Measurements from ENCODE around the gene PDE4D. TPM values are rescaled to one million over a fixed set of nuclear protein-coding genes. Genes with fewer than 3 reads are reported as not detected.
A peak's percentile ranks its signal among the peaks of the same experiment; 100 is the strongest.

Gene PDE4D
- total RNA-seq, 1 donor from 2014 or later, result 2.3 TPM

DNA sequence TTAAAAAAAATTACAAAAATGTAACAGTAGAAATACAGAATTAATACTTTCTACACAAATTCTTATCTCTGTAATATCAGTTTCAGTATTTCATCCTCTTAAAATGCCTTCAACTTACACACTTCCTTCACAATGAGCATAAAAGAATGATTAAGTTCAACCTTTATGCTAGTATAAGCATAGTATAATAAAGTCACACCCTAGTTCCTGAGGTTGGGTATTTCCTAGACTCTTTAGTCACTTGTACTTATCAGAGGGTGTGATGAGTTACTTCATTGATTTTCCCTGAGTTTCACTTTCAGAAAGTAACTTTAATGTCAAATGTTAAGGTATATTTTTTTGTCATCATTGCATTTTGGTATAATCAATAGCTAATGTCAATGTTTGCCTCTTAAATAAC, 302.4 kb downstream of the PDE4D start:
- Mint-ChIP-seq H3K27ac (no peak overlapping the region), H3K36me3 (no peaks in the 10 kb centered on the region), H3K4me1 (peaks cover 31% of the 10 kb centered on the region), H3K9me3 (peaks cover 4% of the 10 kb centered on the region), H3K27me3 (ENCODE audit: insufficient read depth, low read depth) (peaks cover 4% of the 10 kb centered on the region), H3K4me3 (no peak overlapping the region)
- H4K20me1 ChIP-seq (ENCODE audit: low read depth), result no peaks in the 10 kb centered on the region
- TF ChIP-seq EZH2phosphoT487 (IDR thresholded peaks at IDR 0.05) (no peak), EZH2 (IDR thresholded peaks at IDR 0.05) (no peak)
- TF ChIP-seq, protein P1, sequence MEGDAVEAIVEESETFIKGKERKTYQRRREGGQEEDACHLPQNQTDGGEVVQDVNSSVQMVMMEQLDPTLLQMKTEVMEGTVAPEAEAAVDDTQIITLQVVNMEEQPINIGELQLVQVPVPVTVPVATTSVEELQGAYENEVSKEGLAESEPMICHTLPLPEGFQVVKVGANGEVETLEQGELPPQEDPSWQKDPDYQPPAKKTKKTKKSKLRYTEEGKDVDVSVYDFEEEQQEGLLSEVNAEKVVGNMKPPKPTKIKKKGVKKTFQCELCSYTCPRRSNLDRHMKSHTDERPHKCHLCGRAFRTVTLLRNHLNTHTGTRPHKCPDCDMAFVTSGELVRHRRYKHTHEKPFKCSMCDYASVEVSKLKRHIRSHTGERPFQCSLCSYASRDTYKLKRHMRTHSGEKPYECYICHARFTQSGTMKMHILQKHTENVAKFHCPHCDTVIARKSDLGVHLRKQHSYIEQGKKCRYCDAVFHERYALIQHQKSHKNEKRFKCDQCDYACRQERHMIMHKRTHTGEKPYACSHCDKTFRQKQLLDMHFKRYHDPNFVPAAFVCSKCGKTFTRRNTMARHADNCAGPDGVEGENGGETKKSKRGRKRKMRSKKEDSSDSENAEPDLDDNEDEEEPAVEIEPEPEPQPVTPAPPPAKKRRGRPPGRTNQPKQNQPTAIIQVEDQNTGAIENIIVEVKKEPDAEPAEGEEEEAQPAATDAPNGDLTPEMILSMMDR (IDR thresholded peaks at IDR 0.05), result no peak
- no peaks in the 10 kb centered on the region for H3K79me2 ChIP-seq (ENCODE audit: low read depth)
- DNase-seq (ENCODE audit: low spot score), result no peak
- peaks cover 6% of the 10 kb centered on the region for H3F3A ChIP-seq (ENCODE audit: low read depth)
- H2AFZ ChIP-seq (replicated peaks), result no peak overlapping the region
- no peak overlapping the region for H3K4me3 ChIP-seq
- no peak overlapping the region for H3K9ac ChIP-seq
- no peaks in the 10 kb centered on the region for H3K27me3 ChIP-seq
- H3K4me2 ChIP-seq, result no peak overlapping the region
- H3K27ac ChIP-seq, result no peak overlapping the region
- no peaks in the 10 kb centered on the region for H3K9me3 ChIP-seq (ENCODE audit: low read depth)
- peaks cover 19% of the 10 kb centered on the region for H3K4me1 ChIP-seq
- no peaks in the 10 kb centered on the region for H3K36me3 ChIP-seq

GRCh38 chr5:59588922-59589321, 304.6 kb downstream of the PDE4D start:
- Mint-ChIP-seq H3K36me3 (no peaks in the 10 kb centered on the region), H3K4me1 (peaks cover 45% of the 10 kb centered on the region)
- H4K20me1 ChIP-seq (ENCODE audit: low read depth), result no peaks in the 10 kb centered on the region

DNA sequence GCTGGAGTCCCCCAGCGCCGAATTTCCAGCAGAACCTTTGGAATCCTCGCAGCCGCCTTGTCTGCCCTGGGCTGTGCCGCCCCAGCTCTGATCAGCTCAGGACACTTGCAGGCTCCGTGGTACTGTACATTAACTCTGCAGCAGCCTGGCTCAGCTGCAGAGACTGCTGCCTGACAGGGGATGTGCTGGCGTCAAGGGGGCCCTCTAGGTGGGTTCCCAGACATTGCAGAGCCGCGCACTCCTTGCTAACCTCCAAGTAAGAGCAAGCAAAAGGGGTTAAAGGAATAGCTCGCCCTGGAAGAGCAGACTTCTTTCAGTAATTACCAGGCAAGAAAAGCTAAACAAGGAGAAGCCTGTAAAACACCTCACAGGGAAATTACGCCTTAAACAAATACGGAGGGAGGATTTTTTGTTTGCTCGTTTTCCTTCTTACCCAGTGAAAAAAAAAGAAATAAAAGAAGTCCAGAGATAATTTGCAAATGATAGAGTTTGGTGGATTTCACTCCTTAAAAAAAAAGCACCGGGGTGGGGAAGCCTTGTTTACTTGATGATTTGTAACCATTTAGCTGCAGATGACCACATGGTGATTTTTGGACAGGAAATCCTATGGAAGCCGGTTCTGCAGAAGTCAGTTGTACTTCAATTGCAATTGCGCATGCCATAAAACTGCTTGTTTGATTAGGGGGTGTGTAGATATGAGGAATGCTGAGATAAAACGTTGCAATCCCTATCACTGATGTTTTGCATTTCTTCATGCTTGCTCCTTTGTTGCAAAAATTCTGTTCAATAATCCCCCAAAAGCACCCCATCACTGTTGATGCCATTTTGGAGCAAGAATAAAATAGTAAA, 305.8 kb downstream of the PDE4D start:
- peak overlapping the region; percentile 80 for H3K4me3 Mint-ChIP-seq
- peaks cover 4% of the 10 kb centered on the region for H3K27me3 Mint-ChIP-seq (ENCODE audit: insufficient read depth, low read depth)
- no peaks in the 10 kb centered on the region for H3K36me3 Mint-ChIP-seq
- H3K27me3 ChIP-seq, result no peaks in the 10 kb centered on the region
- H4K20me1 ChIP-seq (ENCODE audit: low read depth), result no peaks in the 10 kb centered on the region
- H3K4me1 ChIP-seq, result peaks cover 19% of the 10 kb centered on the region
- no peaks in the 10 kb centered on the region for H3K36me3 ChIP-seq
- no peak overlapping the region for H3K27ac ChIP-seq
- H3K9ac ChIP-seq, result no peak overlapping the region
- TF ChIP-seq EZH2phosphoT487 (IDR thresholded peaks at IDR 0.05), result peak; percentile 32
- TF ChIP-seq, protein P1 (IDR thresholded peaks at IDR 0.05), result peak; percentile 66
- TF ChIP-seq EZH2 (IDR thresholded peaks at IDR 0.05), result no peak
- H3K4me2 ChIP-seq, result peak overlapping the region; percentile 74
- H3K79me2 ChIP-seq (ENCODE audit: low read depth), result no peaks in the 10 kb centered on the region
- peak overlapping the region; percentile 80 for H3K27ac Mint-ChIP-seq
- peaks cover 6% of the 10 kb centered on the region for H3F3A ChIP-seq (ENCODE audit: low read depth)
- peak overlapping the region; percentile 94 for H2AFZ ChIP-seq (replicated peaks)
- no peaks in the 10 kb centered on the region for H3K9me3 ChIP-seq (ENCODE audit: low read depth)
- peak overlapping the region; percentile 24 for H3K4me3 ChIP-seq
- no peaks in the 10 kb centered on the region for H3K9me3 Mint-ChIP-seq
- peak; percentile 91 for DNase-seq (ENCODE audit: low spot score)
- H3K4me1 Mint-ChIP-seq, result peaks cover 51% of the 10 kb centered on the region

More at GRCh38 chr5:59588922-59589321, 304.6 kb downstream of the PDE4D start:
- Mint-ChIP-seq H3K27me3 (ENCODE audit: insufficient read depth, low read depth) (peaks cover 4% of the 10 kb centered on the region), H3K27ac (no peak overlapping the region), H3K9me3 (no peaks in the 10 kb centered on the region), H3K4me3 (no peak overlapping the region)
- Histone ChIP-seq H3K27me3 (no peaks in the 10 kb centered on the region), H3K36me3 (no peaks in the 10 kb centered on the region), H3K4me1 (peaks cover 19% of the 10 kb centered on the region), H3K9me3 (ENCODE audit: low read depth) (no peaks in the 10 kb centered on the region), H3K4me3 (no peak overlapping the region), H3F3A (ENCODE audit: low read depth) (peaks cover 6% of the 10 kb centered on the region), H3K9ac (no peak overlapping the region), H2AFZ (replicated peaks) (no peak overlapping the region), H3K79me2 (ENCODE audit: low read depth) (no peaks in the 10 kb centered on the region), H3K4me2 (no peak overlapping the region), H3K27ac (no peak overlapping the region)
- DNase-seq (ENCODE audit: low spot score), result no peak
- no peak for TF ChIP-seq EZH2 (IDR thresholded peaks at IDR 0.05)

GRCh38 chr5:59586841-59587240, 306.7 kb downstream of the PDE4D start:
- H3K4me2 ChIP-seq, result peak overlapping the region; percentile 74
- no peaks in the 10 kb centered on the region for H3K79me2 ChIP-seq (ENCODE audit: low read depth)
- peaks cover 4% of the 10 kb centered on the region for H3K27me3 Mint-ChIP-seq (ENCODE audit: insufficient read depth, low read depth)
- H2AFZ ChIP-seq (replicated peaks), result peak overlapping the region; percentile 94
- H3K36me3 ChIP-seq, result no peaks in the 10 kb centered on the region
- TF ChIP-seq, protein P1 (IDR thresholded peaks at IDR 0.05), result no peak
- TF ChIP-seq EZH2 (IDR thresholded peaks at IDR 0.05) (no peak), EZH2phosphoT487 (IDR thresholded peaks at IDR 0.05) (no peak)
- peak overlapping the region; percentile 24 for H3K4me3 ChIP-seq
- H3K27ac ChIP-seq, result no peak overlapping the region
- no peaks in the 10 kb centered on the region for H3K27me3 ChIP-seq
- H3K9me3 ChIP-seq (ENCODE audit: low read depth), result no peaks in the 10 kb centered on the region
- H4K20me1 ChIP-seq (ENCODE audit: low read depth), result no peaks in the 10 kb centered on the region
- DNase-seq (ENCODE audit: low spot score), result no peak
- peaks cover 49% of the 10 kb centered on the region for H3K4me1 Mint-ChIP-seq
- no peaks in the 10 kb centered on the region for H3K36me3 Mint-ChIP-seq
- peaks cover 19% of the 10 kb centered on the region for H3K4me1 ChIP-seq
- no peak overlapping the region for H3K27ac Mint-ChIP-seq
- H3F3A ChIP-seq (ENCODE audit: low read depth), result peaks cover 6% of the 10 kb centered on the region
- peak overlapping the region; percentile 80 for H3K4me3 Mint-ChIP-seq
- no peaks in the 10 kb centered on the region for H3K9me3 Mint-ChIP-seq
- no peak overlapping the region for H3K9ac ChIP-seq

Data from neural progenitor cell (in vitro differentiated cells).